ES-I3 (cell line): ENCODE data around the gene PLLP.
A peak's percentile ranks its signal among the peaks of the same experiment; 100 is the strongest.

Source experiments
- H3K36me3 ChIP-seq: 2 replicates; pipeline ENCODE4 v1.6.1; 2013; ENCODE audit warnings: mild to moderate bottlenecking, low read length, control low read depth, moderate library complexity; ENCODE audit not compliant: insufficient read depth
- H3K4me1 ChIP-seq: 2 replicates; pipeline ENCODE4 v1.6.1; 2013; ENCODE audit warnings: mild to moderate bottlenecking, control low read depth, low read length; ENCODE audit not compliant: insufficient read depth
- H3K9ac ChIP-seq: 2 replicates; pipeline ENCODE4 v1.6.1; 2013; ENCODE audit warnings: low read depth, mild to moderate bottlenecking, low read length, moderate library complexity
- H3K9me3 ChIP-seq: 2 replicates; pipeline ENCODE4 v1.6.1; 2013; ENCODE audit warnings: mild to moderate bottlenecking, low read length, moderate library complexity; ENCODE audit not compliant: control insufficient read depth, insufficient read depth

PLLP gene

GRCh38 chr16:57260294-57260929 lies 24.1 kb downstream of the PLLP start:
- Histone ChIP-seq H3K4me1 (peaks cover 15% of the 10 kb centered on the region; the same call in 1 of the 2 replicates), H3K9me3 (no peaks in the 10 kb centered on the region), H3K36me3 (no peaks in the 10 kb centered on the region), H3K9ac (peak overlapping the region; percentile 29; the same call in 1 of the 2 replicates)

GRCh38 chr16:57258910-57259475 lies 25.5 kb downstream of the PLLP start:
- H3K36me3 ChIP-seq, result no peaks in the 10 kb centered on the region
- no peaks in the 10 kb centered on the region for H3K9me3 ChIP-seq
- no peak overlapping the region for H3K9ac ChIP-seq
- peaks cover 15% of the 10 kb centered on the region; the same call in 1 of the 2 replicates for H3K4me1 ChIP-seq

GRCh38 chr16:57258226-57258909 lies 26.1 kb downstream of the PLLP start:
- Histone ChIP-seq H3K9ac (no peak overlapping the region), H3K9me3 (no peaks in the 10 kb centered on the region), H3K4me1 (peaks cover 15% of the 10 kb centered on the region; the same call in 1 of the 2 replicates), H3K36me3 (no peaks in the 10 kb centered on the region)

- Histone ChIP-seq H3K36me3 (peaks cover 6% of the 10 kb centered on the region; the same call in 1 of the 2 replicates), H3K9me3 (no peaks in the 10 kb centered on the region; the same call in 1 of the 2 replicates), H3K4me1 (peaks cover 15% of the 10 kb centered on the region; the same call in 1 of the 2 replicates), H3K9ac (no peak overlapping the region)
Observed at GRCh38 chr16:57257455-57258070, 26.9 kb downstream of the PLLP start.

- Histone ChIP-seq H3K9me3 (no peaks in the 10 kb centered on the region; the same call in 1 of the 2 replicates), H3K4me1 (peaks cover 15% of the 10 kb centered on the region; the same call in 1 of the 2 replicates), H3K36me3 (peaks cover 8% of the 10 kb centered on the region; the same call in 1 of the 2 replicates), H3K9ac (no peak overlapping the region)
Observed at GRCh38 chr16:57256601-57257395, 27.7 kb downstream of the PLLP start.

- peaks cover 15% of the 10 kb centered on the region; the same call in 1 of the 2 replicates for H3K4me1 ChIP-seq
- peaks cover 8% of the 10 kb centered on the region; the same call in 1 of the 2 replicates for H3K36me3 ChIP-seq
- H3K9me3 ChIP-seq, result no peaks in the 10 kb centered on the region; the same call in 1 of the 2 replicates
- H3K9ac ChIP-seq, result no peak overlapping the region
Observed at GRCh38 chr16:57255686-57256415, 28.6 kb downstream of the PLLP start.

- H3K9ac ChIP-seq, result no peak overlapping the region
- no peaks in the 10 kb centered on the region for H3K4me1 ChIP-seq
- H3K9me3 ChIP-seq, result no peaks in the 10 kb centered on the region; the same call in 1 of the 2 replicates
- H3K36me3 ChIP-seq, result peaks cover 8% of the 10 kb centered on the region; the same call in 1 of the 2 replicates
Observed at GRCh38 chr16:57253466-57253865, 31.0 kb downstream of the PLLP start.

GRCh38 chr16:57252148-57252721 lies 32.2 kb downstream of the PLLP start:
- Histone ChIP-seq H3K4me1 (no peaks in the 10 kb centered on the region), H3K36me3 (peaks cover 8% of the 10 kb centered on the region; the same call in 1 of the 2 replicates), H3K9me3 (no peaks in the 10 kb centered on the region; the same call in 1 of the 2 replicates), H3K9ac (no peak overlapping the region)

GRCh38 chr16:57251352-57251751 lies 33.1 kb downstream of the PLLP start:
- no peaks in the 10 kb centered on the region for H3K4me1 ChIP-seq
- H3K36me3 ChIP-seq, result peaks cover 8% of the 10 kb centered on the region; the same call in 1 of the 2 replicates
- no peaks in the 10 kb centered on the region; the same call in 1 of the 2 replicates for H3K9me3 ChIP-seq
- H3K9ac ChIP-seq, result no peak overlapping the region

- H3K9me3 ChIP-seq, result no peaks in the 10 kb centered on the region
- H3K9ac ChIP-seq, result peak overlapping the region; percentile 47
Observed at GRCh38 chr16:57245472-57246113, 38.9 kb downstream of the PLLP start.

GRCh38 chr16:57244767-57245471 lies 39.6 kb downstream of the PLLP start, which contains the start of gene ARL2BP:
ARL2BP (plus strand) TSS chr16:57245259; CDS start chr16:57245368, 109 bp downstream.
- Histone ChIP-seq H3K36me3 (no peaks in the 10 kb centered on the region), H3K4me1 (no peaks in the 10 kb centered on the region), H3K9me3 (no peaks in the 10 kb centered on the region), H3K9ac (peak within 1 kb of the TSS; percentile 47)

More at GRCh38 chr16:57245472-57246113, 38.9 kb downstream of the PLLP start:
- Histone ChIP-seq H3K36me3 (no peaks in the 10 kb centered on the region; the same call in 1 of the 2 replicates), H3K4me1 (no peaks in the 10 kb centered on the region)

GRCh38 chr16:57244463-57244766 lies 40.1 kb downstream of the PLLP start:
- H3K4me1 ChIP-seq, result no peaks in the 10 kb centered on the region
- H3K36me3 ChIP-seq, result no peaks in the 10 kb centered on the region
- peak overlapping the region; percentile 47 for H3K9ac ChIP-seq
- no peaks in the 10 kb centered on the region for H3K9me3 ChIP-seq
